Spleen (tissue), 11 donors: ENCODE data around the gene AHCYL2. TPM values are rescaled to one million over a fixed set of nuclear protein-coding genes. Genes with fewer than 3 reads are reported as not detected.

ENCODE experiments used
- DNase-seq: peaks from one replicate; pipeline ENCODE4 v3.0.0-alpha.2; 2020
- H3K27ac ChIP-seq, 8 donors: fragments of 200-600 bp; sonication (generic) in 7 of 8; 1 replicate in 4 of 8; 2 replicates in 4 of 8; pipeline versions ENCODE4 v1.5.0 to v1.8.0; 2016 to 2021; ENCODE audit warnings: inconsistent platforms in 4 of 8, mild to moderate bottlenecking in 4 of 8, moderate library complexity in 1 of 8
- H3K27me3 ChIP-seq, 7 donors: fragments of 200-600 bp; sonication (generic) in 6 of 7; replicated peaks in 1 of 7; 1 replicate in 4 of 7; 2 replicates in 3 of 7; pipeline versions ENCODE4 v1.5.0 to v1.8.0; 2016 to 2021; ENCODE audit warnings: inconsistent platforms in 3 of 7, mild to moderate bottlenecking in 1 of 7
- H3K36me3 ChIP-seq, 6 donors: fragments of 200-600 bp; sonication (generic) in 5 of 6; 1 replicate in 4 of 6; 2 replicates in 2 of 6; pipeline versions ENCODE4 v1.5.0 to v1.8.0; 2016 to 2021; ENCODE audit warnings: inconsistent platforms in 2 of 6
- H3K4me1 ChIP-seq, 6 donors: fragments of 200-600 bp; sonication (generic) in 5 of 6; 1 replicate in 3 of 6; 2 replicates in 3 of 6; pipeline versions ENCODE4 v1.5.0 to v1.8.0; 2016 to 2021; ENCODE audit warnings: inconsistent platforms in 3 of 6
- H3K4me3 ChIP-seq, 8 donors: fragments of 200-600 bp; sonication (generic) in 7 of 8; 1 replicate in 4 of 8; 2 replicates in 4 of 8; pipeline versions ENCODE4 v1.5.0 to v1.8.0; 2016 to 2021; ENCODE audit warnings: inconsistent platforms in 4 of 8, mild to moderate bottlenecking in 4 of 8, moderate library complexity in 2 of 8
- H3K9me3 ChIP-seq, 8 donors: fragments of 200-600 bp; sonication (generic) in 7 of 8; 1 replicate in 4 of 8; 2 replicates in 4 of 8; pipeline versions ENCODE4 v1.5.0 to v1.8.0; 2016 to 2021; ENCODE audit warnings: inconsistent platforms in 4 of 8
- CTCF ChIP-seq, 11 experiments: fragments of 200-600 bp in 7 of 11; fragments of 450-650 bp in 4 of 11; sonication (generic) in 4 of 11; IDR thresholded peaks in 8 of 11; conservative IDR thresholded peaks in 3 of 11; 1 replicate in 7 of 11; 2 replicates in 4 of 11; pipeline versions ENCODE4 v1.4.0 to v1.8.0; 2016 to 2021; ENCODE audit warnings: antibody characterized with exemption in 11 of 11, inconsistent platforms in 4 of 11, mild to moderate bottlenecking in 1 of 11
- POLR2A ChIP-seq, 3 donors: fragments of 450-650 bp; IDR thresholded peaks; one replicate each; pipeline ENCODE4 v1.5.1; 2017; ENCODE audit warnings: antibody characterized with exemption in 3 of 3, mild to moderate bottlenecking in 1 of 3
- POLR2AphosphoS5 ChIP-seq, 3 donors: sonication (generic); formaldehyde crosslinking; IDR thresholded peaks; one replicate each; pipeline ENCODE4 v1.5.1; 2017; ENCODE audit warnings: antibody characterized with exemption in 3 of 3
- WGBS, 5 donors: extraction: QIAGEN DNeasy Blood & Tissue Kit in 3 of 5; methylation state at CpG; one replicate each; pipeline versions ENCODE4 v1.1.5 to v1.1.7; 2013 to 2018; 5-methylcytosine and 5-hydroxymethylcytosine counted together
- intact Hi-C: fragments of 100-400 bp; cut with DNase I; formaldehyde crosslinking; loops from one replicate; pipeline ENCODE4 v1.15.0; 2023; ENCODE audit warnings: low total_unique reads
- polyA plus RNA-seq, 3 donors: library from polyadenylated mRNA; stranded (reverse); fragments of 200-250 nt; gene quantifications; one replicate each; pipeline ENCODE4 v1.2.1, GENCODE V29; 2013
- total RNA-seq, 7 donors: library from RNA; depleted of rRNA in 3 of 7; stranded (reverse); fragments of >200 nt in 3 of 7; fragmentation: NEBNext Ultra II Directional in 4 of 7; extraction: Animal tissue kit (Norgen Biotek cat#: 25700) in 4 of 7; gene quantifications; one replicate each; pipeline versions ENCODE4 v1.1.0 to v1.2.1, GENCODE V29; 2016 to 2021
- donor health status: healthy with polysubstance abuse.
- donor health status: DM: no; HTN: no; CAD: no; lungs with moderate emphysema.
- donor health status: DM: no; HTN: no; CAD: no.
- donor health status: Bipolar disorder and iron deficiency.
- donor health status: healthy.
- donor health status: DM: no; HTN: no; CAD: no.
- donor health status: DM: yes; HTN: yes; CAD: no.

The AHCYL2 gene
- total and polyA plus RNA-seq, 10 donors: 3.1 to 20.1 (median 17.8) TPM

GRCh38 chr7:129225931-129226572 is 1.2 kb downstream of the AHCYL2 start:
- no peaks in the 10 kb centered on the region for H3K27me3 ChIP-seq
- TF ChIP-seq CTCF (IDR thresholded peaks at IDR 0.05 in 8 of 11, conservative IDR thresholded peaks at IDR 0.05 in 3 of 11): no peak
- TF ChIP-seq POLR2A (IDR thresholded peaks at IDR 0.05): no peak
- no peak for TF ChIP-seq POLR2AphosphoS5 (IDR thresholded peaks at IDR 0.05)
- no peaks in the 10 kb centered on the region for H3K9me3 ChIP-seq
- DNase-seq: no peak
- peaks cover 4 to 57% (median 31%) of the 10 kb centered on the region in 6 donors for H3K4me1 ChIP-seq
- 26 to 39% (median 32%) methylated on average over 11 of the region's 11 CpGs for WGBS, 5 donors
- peak overlapping the region in 6 of 8 donors; percentile 90 to 97 (median 95) for H3K27ac ChIP-seq
- H3K36me3 ChIP-seq: no peaks in the 10 kb centered on the region
- intact Hi-C loops: loop anchor here (10.0 kb wide), 2 partner anchors 49 to 249 kb away; no protein-coding TSS in a partner anchor
- H3K4me3 ChIP-seq: peak overlapping the region; percentile 73 to 100 (median 96)

- DNase-seq: no peak
- intact Hi-C loops: loop anchor here (10.0 kb wide), 2 partner anchors 47 to 247 kb away; no protein-coding TSS in a partner anchor
- TF ChIP-seq POLR2A (IDR thresholded peaks at IDR 0.05) (no peak), CTCF (IDR thresholded peaks at IDR 0.05 in 8 of 11, conservative IDR thresholded peaks at IDR 0.05 in 3 of 11) (no peak), POLR2AphosphoS5 (IDR thresholded peaks at IDR 0.05) (no peak)
These were observed 3.1 kb downstream of the AHCYL2 start for GRCh38 chr7:129227646-129228578.

GRCh38 chr7:129228633-129229032 is 3.8 kb downstream of the AHCYL2 start:
- WGBS, 5 donors: 93 to 98% (median 97%) methylated on average over 2 of the region's 2 CpGs
- peaks cover 4 to 35% (median 19%) of the 10 kb centered on the region in 6 donors for H3K4me1 ChIP-seq
- intact Hi-C loops: loop anchor here (10.0 kb wide), 2 partner anchors 46 to 246 kb away; no protein-coding TSS in a partner anchor
- H3K9me3 ChIP-seq: no peaks in the 10 kb centered on the region
- DNase-seq: no peak
- H3K4me3 ChIP-seq: no peak overlapping the region
- no peaks in the 10 kb centered on the region for H3K36me3 ChIP-seq
- H3K27ac ChIP-seq: no peak overlapping the region
- no peaks in the 10 kb centered on the region for H3K27me3 ChIP-seq
- TF ChIP-seq CTCF (IDR thresholded peaks at IDR 0.05 in 8 of 11, conservative IDR thresholded peaks at IDR 0.05 in 3 of 11): no peak
- TF ChIP-seq POLR2AphosphoS5 (IDR thresholded peaks at IDR 0.05): no peak
- TF ChIP-seq POLR2A (IDR thresholded peaks at IDR 0.05): no peak

More at GRCh38 chr7:129227646-129228578, 3.1 kb downstream of the AHCYL2 start:
- Histone ChIP-seq H3K4me3 (no peak overlapping the region), H3K36me3 (no peaks in the 10 kb centered on the region), H3K27ac (no peak overlapping the region), H3K9me3 (no peaks in the 10 kb centered on the region), H3K4me1 (peaks cover 4 to 42% (median 19%) of the 10 kb centered on the region in 6 donors), H3K27me3 (no peaks in the 10 kb centered on the region)
- WGBS, 5 donors: 83 to 90% (median 85%) methylated on average over 4 of the region's 4 CpGs
